Type B pancreatic cell (in vitro differentiated cells): ENCODE data around the gene CXCR4. TPM values are rescaled to one million over a fixed set of nuclear protein-coding genes. Genes with fewer than 3 reads are reported as not detected.

Source experiments
- DNase-seq: peaks from one replicate; pipeline ENCODE4 v3.0.0; 2021; ENCODE audit warnings: mixed read lengths; ENCODE audit not compliant: unreplicated experiment; ENCODE audit errors: extremely low spot score
- H3K27ac Mint-ChIP-seq: 2 replicates; pipeline ENCODE4 v1.8.0; 2021; ENCODE audit warnings: mild to moderate bottlenecking, mixed read lengths
- H3K27me3 Mint-ChIP-seq: 2 replicates; pipeline ENCODE4 v1.8.0; 2021; ENCODE audit warnings: mixed read lengths
- H3K36me3 Mint-ChIP-seq: 2 replicates; pipeline ENCODE4 v1.8.0; 2021; ENCODE audit warnings: mixed read lengths
- H3K4me1 Mint-ChIP-seq: one replicate; pipeline ENCODE4 v1.8.0; 2021; ENCODE audit warnings: mixed read lengths; ENCODE audit not compliant: unreplicated experiment
- H3K4me3 Mint-ChIP-seq: 2 replicates; pipeline ENCODE4 v1.8.0; 2021; ENCODE audit warnings: mild to moderate bottlenecking, mixed read lengths
- H3K9me3 Mint-ChIP-seq: 2 replicates; pipeline ENCODE4 v1.8.0; 2021; ENCODE audit warnings: mixed read lengths
- total RNA-seq: library from RNA; stranded (reverse); gene quantifications from 2 replicates; pipeline ENCODE4 v1.2.1, GENCODE V29; 2021; ENCODE audit warnings: low replicate concordance
- TF ChIP-seq, protein P1 (sequence below): fragments of 200-600 bp; sonication (generic); conservative IDR thresholded peaks from 2 replicates; pipeline ENCODE4 v1.5.0; 2021; ENCODE audit warnings: antibody characterized with exemption, mild to moderate bottlenecking

CXCR4 gene
- total RNA-seq, 1 donor from 2014 or later: 34.8 TPM

DNA sequence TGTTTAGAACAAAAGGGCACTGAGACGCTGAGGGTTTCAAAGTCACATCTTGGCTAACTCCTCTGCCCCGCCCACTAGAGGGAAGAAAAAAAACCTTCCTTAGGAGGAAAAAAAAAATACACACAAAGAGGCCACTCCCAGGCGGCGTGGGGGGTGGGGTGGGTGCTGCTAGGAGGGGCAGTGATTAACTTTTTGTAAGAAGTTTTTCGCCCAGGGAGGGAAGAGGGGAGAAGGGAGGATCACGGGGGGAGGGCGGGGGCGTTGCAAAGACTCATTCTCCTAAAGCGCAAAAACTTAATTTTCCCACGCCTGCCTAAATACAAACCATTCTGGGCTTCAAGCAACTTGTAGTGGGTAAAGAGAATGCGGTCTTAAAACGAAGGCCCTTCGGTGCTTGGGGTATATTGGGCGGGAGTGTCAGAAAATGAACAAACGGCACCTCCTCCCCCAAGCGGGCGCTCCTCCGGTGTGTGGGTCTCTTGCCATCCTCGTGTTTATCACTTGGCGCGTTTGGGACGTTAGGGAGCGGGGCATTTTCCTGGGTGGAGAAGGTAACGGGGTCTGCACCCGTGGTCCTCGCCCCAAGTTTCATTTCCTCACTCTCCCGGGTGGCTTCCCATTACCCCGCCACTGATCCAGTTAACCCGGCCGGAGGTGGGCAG is 1.7 kb downstream of the CXCR4 start:
- TF ChIP-seq, protein P1, sequence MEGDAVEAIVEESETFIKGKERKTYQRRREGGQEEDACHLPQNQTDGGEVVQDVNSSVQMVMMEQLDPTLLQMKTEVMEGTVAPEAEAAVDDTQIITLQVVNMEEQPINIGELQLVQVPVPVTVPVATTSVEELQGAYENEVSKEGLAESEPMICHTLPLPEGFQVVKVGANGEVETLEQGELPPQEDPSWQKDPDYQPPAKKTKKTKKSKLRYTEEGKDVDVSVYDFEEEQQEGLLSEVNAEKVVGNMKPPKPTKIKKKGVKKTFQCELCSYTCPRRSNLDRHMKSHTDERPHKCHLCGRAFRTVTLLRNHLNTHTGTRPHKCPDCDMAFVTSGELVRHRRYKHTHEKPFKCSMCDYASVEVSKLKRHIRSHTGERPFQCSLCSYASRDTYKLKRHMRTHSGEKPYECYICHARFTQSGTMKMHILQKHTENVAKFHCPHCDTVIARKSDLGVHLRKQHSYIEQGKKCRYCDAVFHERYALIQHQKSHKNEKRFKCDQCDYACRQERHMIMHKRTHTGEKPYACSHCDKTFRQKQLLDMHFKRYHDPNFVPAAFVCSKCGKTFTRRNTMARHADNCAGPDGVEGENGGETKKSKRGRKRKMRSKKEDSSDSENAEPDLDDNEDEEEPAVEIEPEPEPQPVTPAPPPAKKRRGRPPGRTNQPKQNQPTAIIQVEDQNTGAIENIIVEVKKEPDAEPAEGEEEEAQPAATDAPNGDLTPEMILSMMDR: no peak
- Mint-ChIP-seq H3K27ac (no peak overlapping the region), H3K36me3 (peaks cover 5% of the 10 kb centered on the region), H3K4me1 (peaks cover 11% of the 10 kb centered on the region), H3K9me3 (no peaks in the 10 kb centered on the region), H3K4me3 (peak overlapping the region; percentile 85), H3K27me3 (peaks cover 93% of the 10 kb centered on the region)
- no peak for DNase-seq

DNA sequence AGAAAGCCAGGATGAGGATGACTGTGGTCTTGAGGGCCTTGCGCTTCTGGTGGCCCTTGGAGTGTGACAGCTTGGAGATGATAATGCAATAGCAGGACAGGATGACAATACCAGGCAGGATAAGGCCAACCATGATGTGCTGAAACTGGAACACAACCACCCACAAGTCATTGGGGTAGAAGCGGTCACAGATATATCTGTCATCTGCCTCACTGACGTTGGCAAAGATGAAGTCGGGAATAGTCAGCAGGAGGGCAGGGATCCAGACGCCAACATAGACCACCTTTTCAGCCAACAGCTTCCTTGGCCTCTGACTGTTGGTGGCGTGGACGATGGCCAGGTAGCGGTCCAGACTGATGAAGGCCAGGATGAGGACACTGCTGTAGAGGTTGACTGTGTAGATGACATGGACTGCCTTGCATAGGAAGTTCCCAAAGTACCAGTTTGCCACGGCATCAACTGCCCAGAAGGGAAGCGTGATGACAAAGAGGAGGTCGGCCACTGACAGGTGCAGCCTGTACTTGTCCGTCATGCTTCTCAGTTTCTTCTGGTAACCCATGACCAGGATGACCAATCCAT is 2.7 kb downstream of the CXCR4 start:
- no peak for DNase-seq
- peaks cover 93% of the 10 kb centered on the region for H3K27me3 Mint-ChIP-seq
- TF ChIP-seq, protein P1: no peak
- no peaks in the 10 kb centered on the region for H3K9me3 Mint-ChIP-seq
- peaks cover 5% of the 10 kb centered on the region for H3K36me3 Mint-ChIP-seq
- H3K27ac Mint-ChIP-seq: no peak overlapping the region
- peaks cover 11% of the 10 kb centered on the region for H3K4me1 Mint-ChIP-seq
- peak overlapping the region; percentile 56 for H3K4me3 Mint-ChIP-seq

DNA sequence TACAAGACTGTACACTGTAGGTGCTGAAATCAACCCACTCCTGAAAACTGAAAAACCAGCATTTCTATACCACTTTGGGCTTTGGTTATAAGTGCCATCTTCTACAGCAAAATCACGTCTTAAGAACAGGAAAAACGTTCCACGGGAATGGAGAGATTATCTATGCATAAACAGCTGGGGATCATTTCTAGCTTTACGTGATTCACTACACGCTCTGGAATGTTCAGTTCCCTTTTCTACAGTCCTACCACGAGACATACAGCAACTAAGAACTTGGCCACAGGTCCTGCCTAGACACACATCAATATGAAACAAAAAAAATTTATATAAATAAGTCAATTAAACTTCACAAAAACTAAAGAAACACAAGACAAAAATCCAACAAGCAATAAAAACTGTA is 3.6 kb downstream of the CXCR4 start:
- no peak overlapping the region for H3K27ac Mint-ChIP-seq
- H3K4me1 Mint-ChIP-seq: peaks cover 8% of the 10 kb centered on the region
- DNase-seq: no peak
- TF ChIP-seq, protein P1: no peak
- H3K9me3 Mint-ChIP-seq: no peaks in the 10 kb centered on the region
- H3K4me3 Mint-ChIP-seq: no peak overlapping the region
- H3K36me3 Mint-ChIP-seq: peaks cover 5% of the 10 kb centered on the region
- peaks cover 88% of the 10 kb centered on the region for H3K27me3 Mint-ChIP-seq

- H3K4me3 Mint-ChIP-seq: no peak overlapping the region
- TF ChIP-seq, protein P1: no peak
- no peaks in the 10 kb centered on the region for H3K9me3 Mint-ChIP-seq
- H3K27me3 Mint-ChIP-seq: peaks cover 86% of the 10 kb centered on the region
- peaks cover 2% of the 10 kb centered on the region for H3K4me1 Mint-ChIP-seq
- H3K27ac Mint-ChIP-seq: no peak overlapping the region
- peaks cover 5% of the 10 kb centered on the region for H3K36me3 Mint-ChIP-seq
- no peak for DNase-seq
Measured at GRCh38 chr2:136113209-136113971, 4.6 kb downstream of the CXCR4 start.

- Mint-ChIP-seq H3K27ac (no peak overlapping the region), H3K9me3 (no peaks in the 10 kb centered on the region), H3K4me3 (no peak overlapping the region), H3K27me3 (peaks cover 78% of the 10 kb centered on the region), H3K36me3 (peaks cover 5% of the 10 kb centered on the region), H3K4me1 (no peaks in the 10 kb centered on the region)
- TF ChIP-seq, protein P1: no peak
- DNase-seq: no peak
Measured at GRCh38 chr2:136112317-136113208, 5.4 kb downstream of the CXCR4 start.
